CD4-positive, alpha-beta memory T cell (primary cell): ENCODE results near the gene LTBP3. TPM values are rescaled to one million over a fixed set of nuclear protein-coding genes. Genes with fewer than 3 reads are reported as not detected.
"Not testable (repeated sequence)": the region's sequence is repeated elsewhere in the genome, so short reads cannot be mapped to it uniquely, and the experiment has no call there.

Source experiments
- CTCF ChIA-PET: fragments of 350-600 bp; sonication (Branson Sonifier 250); formaldehyde crosslinking; loops from one replicate; lab custom pipeline; 2021; ENCODE audit warnings: inconsistent platforms; ENCODE audit not compliant: partially characterized antibody; lab: Charles Lee
- POLR2A ChIA-PET: fragments of 350-600 bp; sonication (Branson Sonifier 250); formaldehyde crosslinking; loops from one replicate; lab custom pipeline; 2021; ENCODE audit not compliant: partially characterized antibody; lab: Charles Lee
- DNase-seq, 5 donors: peaks; one replicate each; pipeline versions ENCODE4 v3.0.0 to v3.0.0-alpha.2; 2020 to 2022; ENCODE audit warnings: mixed read lengths in 1 of 5
- H3K27ac ChIP-seq: one replicate; pipeline ENCODE4 v1.7.0; 2013; ENCODE audit warnings: low read depth, low read length
- H3K27me3 ChIP-seq: 2 replicates; pipeline ENCODE4 v1.7.0; 2013; ENCODE audit warnings: mild to moderate bottlenecking, low read length, moderate library complexity; ENCODE audit not compliant: insufficient read depth
- H3K36me3 ChIP-seq: 2 replicates; pipeline ENCODE4 v1.7.0; 2013; ENCODE audit warnings: mild to moderate bottlenecking, low read length, moderate library complexity; ENCODE audit not compliant: insufficient read depth
- H3K4me1 ChIP-seq: 2 replicates; pipeline ENCODE4 v1.7.0; 2013; ENCODE audit warnings: mild to moderate bottlenecking, low read length, moderate library complexity; ENCODE audit not compliant: insufficient read depth
- H3K4me3 ChIP-seq, 2 donors: one replicate each; pipeline ENCODE4 v1.7.0; 2013; ENCODE audit warnings: low read length in 2 of 2, mild to moderate bottlenecking in 1 of 2
- H3K9me3 ChIP-seq, 2 donors: one replicate each; pipeline ENCODE4 v1.7.0; 2013; ENCODE audit warnings: low read length in 2 of 2, control low read depth in 1 of 2; ENCODE audit not compliant: control insufficient read depth in 1 of 2
- H3K27ac Mint-ChIP-seq, 7 donors: one replicate each; pipeline ENCODE4 v1.8.0; 2020 to 2021; ENCODE audit warnings: mixed read lengths in 7 of 7, mild to moderate bottlenecking in 6 of 7, inconsistent platforms in 3 of 7, moderate library complexity in 3 of 7
- H3K27me3 Mint-ChIP-seq, 2 donors: one replicate each; pipeline ENCODE4 v1.8.0; 2020 to 2021; ENCODE audit warnings: mixed read lengths in 2 of 2
- H3K36me3 Mint-ChIP-seq, 2 donors: one replicate each; pipeline ENCODE4 v1.8.0; 2020 to 2021; ENCODE audit warnings: mixed read lengths in 2 of 2, inconsistent platforms in 1 of 2, mild to moderate bottlenecking in 1 of 2
- H3K4me1 Mint-ChIP-seq, 4 donors: one replicate each; pipeline ENCODE4 v1.8.0; 2020 to 2021; ENCODE audit warnings: mixed read lengths in 4 of 4, mild to moderate bottlenecking in 1 of 4
- H3K4me3 Mint-ChIP-seq, 8 donors: one replicate each; pipeline ENCODE4 v1.8.0; 2020 to 2021; ENCODE audit warnings: mixed read lengths in 8 of 8, mild to moderate bottlenecking in 7 of 8, moderate library complexity in 6 of 8, inconsistent platforms in 3 of 8
- H3K9me3 Mint-ChIP-seq, 8 donors: one replicate each; pipeline ENCODE4 v1.8.0; 2020 to 2021; ENCODE audit warnings: mixed read lengths in 8 of 8, mild to moderate bottlenecking in 5 of 8, inconsistent platforms in 3 of 8, moderate library complexity in 1 of 8
- intact Hi-C: fragments of 100-400 bp; cut with micrococcal nuclease; formaldehyde crosslinking; loops from one replicate; pipeline ENCODE4 v1.15.1; 2023
- polyA plus RNA-seq, 2 donors: library from polyadenylated mRNA; unstranded; fragments of 300-500 nt; fragmentation: Illumina TruSeq; gene quantifications; one replicate each; pipeline ENCODE4 v1.2.3, GENCODE V29; 2021
- total RNA-seq, 2 experiments: library from RNA; stranded (reverse); gene quantifications; one replicate each; pipeline ENCODE4 v1.2.3, GENCODE V29; 2021

Gene LTBP3
- total and polyA plus RNA-seq, 4 experiments from 2014 or later: 9.0 to 211 (median 112) TPM

GRCh38 chr11:65522718-65523630 is 35.2 kb downstream of the LTBP3 start:
- H3K27ac ChIP-seq: peak overlapping the region; percentile 67
- peak in 4 of 5 donors; percentile 43 to 68 (median 50) for DNase-seq
- H3K27me3 Mint-ChIP-seq, H3K9me3 Mint-ChIP-seq, H3K27me3 ChIP-seq, CTCF ChIA-PET, H3K9me3 ChIP-seq, H3K36me3 ChIP-seq, intact Hi-C loops: not testable (repeated sequence)
- Mint-ChIP-seq H3K36me3 (peaks cover 0 to 12% of the 10 kb centered on the region in 2 donors), H3K27ac (peak overlapping the region; percentile 81 to 98 (median 94)), H3K4me3 (peak overlapping the region; percentile 54 to 92 (median 84)), H3K4me1 (peaks cover 29 to 53% (median 41%) of the 10 kb centered on the region in 4 donors)
- peak overlapping the region in 1 of 2 donors; percentile 34 for H3K4me3 ChIP-seq
- POLR2A ChIA-PET: interaction anchor here (0.9 to 10.2 kb wide), 6 partner anchors 12 to 92 kb away, joined by 3 to 171 read pairs (median 22); partner anchors contain the start of genes MALAT1, MAP3K11 and PCNX3
- H3K4me1 ChIP-seq: peaks cover 45% of the 10 kb centered on the region

- peak in 4 of 5 donors; percentile 36 to 62 (median 41) for DNase-seq
- H3K9me3 Mint-ChIP-seq, intact Hi-C loops, H3K27me3 Mint-ChIP-seq, H3K27me3 ChIP-seq, H3K9me3 ChIP-seq, H3K36me3 ChIP-seq, H3K36me3 Mint-ChIP-seq: not testable (repeated sequence)
- Histone ChIP-seq H3K4me1 (peaks cover 45% of the 10 kb centered on the region), H3K4me3 (peak overlapping the region in 1 of 2 donors; percentile 19), H3K27ac (peak overlapping the region; percentile 67)
- CTCF ChIA-PET: interaction anchor here (1.5 kb wide), 1 partner anchor 102 kb away, joined by 4 read pairs; no protein-coding TSS in a partner anchor
- Mint-ChIP-seq H3K4me3 (peak overlapping the region; percentile 54 to 92 (median 86)), H3K27ac (peak overlapping the region; percentile 81 to 96 (median 89)), H3K4me1 (peaks cover 29 to 46% (median 38%) of the 10 kb centered on the region in 4 donors)
- POLR2A ChIA-PET: interaction anchor here (0.9 to 3.1 kb wide), 6 partner anchors 11 to 100 kb away, joined by 3 to 21 read pairs (median 6); partner anchors contain the start of genes MALAT1 and NEAT1
Measured at GRCh38 chr11:65521777-65522521, 36.2 kb downstream of the LTBP3 start.

DNA sequence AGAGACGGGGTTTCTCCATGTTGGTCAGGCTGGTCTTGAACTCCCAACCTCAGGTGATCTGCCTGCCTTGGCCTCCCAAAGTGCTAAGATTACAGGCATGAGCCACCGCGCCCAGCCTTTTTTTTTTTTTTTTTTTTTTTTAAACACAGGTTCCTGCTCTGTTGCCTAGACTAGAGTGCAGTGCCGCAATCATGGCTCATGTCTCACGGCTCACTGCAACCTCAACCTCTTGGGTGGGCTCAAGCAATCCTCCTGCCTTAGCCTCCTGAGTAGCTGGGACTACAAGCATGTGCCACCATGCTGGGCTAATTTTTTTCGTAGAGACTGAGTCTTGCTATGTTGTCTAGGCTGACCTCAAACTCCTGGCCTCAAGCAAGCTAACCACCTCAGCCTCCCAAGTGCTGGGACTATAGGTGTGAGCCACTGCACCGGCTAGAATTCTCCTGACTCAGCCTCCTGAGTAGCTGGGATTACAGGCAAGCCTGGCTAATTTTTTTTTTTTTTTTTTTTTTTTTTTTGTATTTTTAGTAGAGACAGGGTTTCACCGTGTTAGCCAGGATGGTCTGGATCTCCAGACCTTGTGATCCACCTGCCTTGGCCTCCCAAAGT is 39.1 kb downstream of the LTBP3 start:
- not testable (repeated sequence) for H3K9me3 ChIP-seq, H3K27me3 ChIP-seq, H3K27me3 Mint-ChIP-seq, H3K9me3 Mint-ChIP-seq, H3K4me3 ChIP-seq, H3K36me3 ChIP-seq, H3K4me3 Mint-ChIP-seq, DNase-seq, H3K36me3 Mint-ChIP-seq, H3K27ac ChIP-seq
- Mint-ChIP-seq H3K4me1 (peaks cover 24 to 36% (median 32%) of the 10 kb centered on the region in 4 donors), H3K27ac (peak overlapping the region in 1 of 7 donors; percentile 55)
- peaks cover 23% of the 10 kb centered on the region for H3K4me1 ChIP-seq
- intact Hi-C loops: loop anchor here (10.0 kb wide), 1 partner anchor 404 kb away; the partner anchor contains the start of genes TM7SF2 and ZNHIT2
- POLR2A ChIA-PET: interaction anchor here (0.7 to 1.4 kb wide), 2 partner anchors 13 to 20 kb away, joined by 3 read pairs; partner anchors contain the start of gene MALAT1
- CTCF ChIA-PET: interaction anchor here (0.6 to 1.0 kb wide), 6 partner anchors 54 to 207 kb away, joined by 3 to 5 read pairs (median 3); no protein-coding TSS in a partner anchor

- H3K36me3 Mint-ChIP-seq: no peaks in the 10 kb centered on the region
- Histone ChIP-seq H3K27me3 (no peaks in the 10 kb centered on the region), H3K4me1 (no peaks in the 10 kb centered on the region), H3K36me3 (no peaks in the 10 kb centered on the region), H3K4me3 (no peak overlapping the region), H3K27ac (no peak overlapping the region), H3K9me3 (no peaks in the 10 kb centered on the region)
- peaks cover 0 to 3% of the 10 kb centered on the region in 2 donors for H3K27me3 Mint-ChIP-seq
- intact Hi-C loops: loop anchor here (10.0 kb wide), 1 partner anchor 402 kb away; the partner anchor contains the start of genes TM7SF2 and ZNHIT2
- H3K4me1 Mint-ChIP-seq: peaks cover 4 to 11% (median 10%) of the 10 kb centered on the region in 4 donors
- H3K4me3 Mint-ChIP-seq: peak overlapping the region in 2 of 8 donors; percentile 57 to 70
- ChIA-PET POLR2A (interaction anchor here (0.7 to 1.4 kb wide), 5 partner anchors 9 to 100 kb away, joined by 3 to 5 read pairs (median 3); no protein-coding TSS in a partner anchor), CTCF (interaction anchor here (0.7 to 1.4 kb wide), 3 partner anchors 10 to 69 kb away, joined by 3 read pairs; no protein-coding TSS in a partner anchor)
- H3K27ac Mint-ChIP-seq: peak overlapping the region; percentile 21 to 92 (median 72)
- DNase-seq: peak in 1 of 5 donors; percentile 15
- no peaks in the 10 kb centered on the region for H3K9me3 Mint-ChIP-seq
Measured at GRCh38 chr11:65516135-65516968, 41.8 kb downstream of the LTBP3 start.

GRCh38 chr11:65512311-65512710 is 45.8 kb downstream of the LTBP3 start:
- H3K9me3 Mint-ChIP-seq, H3K27ac Mint-ChIP-seq, H3K27ac ChIP-seq, H3K4me3 ChIP-seq, H3K27me3 Mint-ChIP-seq, H3K36me3 Mint-ChIP-seq, DNase-seq, H3K4me3 Mint-ChIP-seq, H3K27me3 ChIP-seq, H3K9me3 ChIP-seq, H3K36me3 ChIP-seq: not testable (repeated sequence)
- H3K4me1 Mint-ChIP-seq: peaks cover 14 to 32% (median 21%) of the 10 kb centered on the region in 4 donors
- intact Hi-C loops: loop anchor here (10.0 kb wide), 1 partner anchor 398 kb away; the partner anchor contains the start of genes TM7SF2 and ZNHIT2
- peaks cover 16% of the 10 kb centered on the region for H3K4me1 ChIP-seq
- CTCF ChIA-PET: interaction anchor here (1.0 to 11.4 kb wide), 7 partner anchors 12 to 145 kb away, joined by 4 to 186 read pairs (median 5); partner anchors contain the start of genes FRMD8 and SLC25A45
- POLR2A ChIA-PET: interaction anchor here (9.7 to 27.2 kb wide), 3 partner anchors 18 to 122 kb away, joined by 565 to 3839 read pairs (median 654); partner anchors contain the start of genes FRMD8, MALAT1, NEAT1 and SLC25A45
